ES-I3 (cell line): ENCODE data around the gene RPGR.

Source experiments
- H3K36me3 ChIP-seq: 2 replicates; pipeline ENCODE4 v1.6.1; 2013; ENCODE audit warnings: mild to moderate bottlenecking, low read length, control low read depth, moderate library complexity; ENCODE audit not compliant: insufficient read depth
- H3K4me1 ChIP-seq: 2 replicates; pipeline ENCODE4 v1.6.1; 2013; ENCODE audit warnings: mild to moderate bottlenecking, control low read depth, low read length; ENCODE audit not compliant: insufficient read depth
- H3K9ac ChIP-seq: 2 replicates; pipeline ENCODE4 v1.6.1; 2013; ENCODE audit warnings: low read depth, mild to moderate bottlenecking, low read length, moderate library complexity
- H3K9me3 ChIP-seq: 2 replicates; pipeline ENCODE4 v1.6.1; 2013; ENCODE audit warnings: mild to moderate bottlenecking, low read length, moderate library complexity; ENCODE audit not compliant: control insufficient read depth, insufficient read depth

The RPGR gene

GRCh38 chrX:38220024-38220414, 107.3 kb downstream of the RPGR start:
- no peaks in the 10 kb centered on the region for H3K36me3 ChIP-seq
- no peaks in the 10 kb centered on the region for H3K9me3 ChIP-seq
- peak overlapping the region; percentile 85 for H3K9ac ChIP-seq
- peaks cover 4% of the 10 kb centered on the region; the same call in 1 of the 2 replicates for H3K4me1 ChIP-seq
